GM23338 (cell line): ENCODE results near the gene NXPH4. TPM values are rescaled to one million over a fixed set of nuclear protein-coding genes. Genes with fewer than 3 reads are reported as not detected.

ENCODE experiments used
- ATAC-seq: fragments of 200-7000 bp; cut with Tn5 transposase; 3 replicates; pipeline ENCODE4 v1.9.1; 2020
- DNase-seq: peaks from one replicate; pipeline ENCODE4 v3.0.0-alpha.2; 2015; ENCODE audit warnings: low spot score
- H2AFZ ChIP-seq: fragments of 200-600 bp; sonication (generic); 2 replicates; pipeline ENCODE4 v1.8.0; 2016; ENCODE audit warnings: antibody characterized with exemption, mild to moderate bottlenecking, moderate library complexity
- H3F3A ChIP-seq: fragments of 200-600 bp; sonication (generic); replicated peaks from 2 replicates; pipeline ENCODE4 v1.8.0; 2017; ENCODE audit warnings: antibody characterized with exemption, mixed run types, low read depth
- H3K27ac ChIP-seq: fragments of 200-600 bp; sonication (generic); 2 replicates; pipeline ENCODE4 v1.6.1; 2016; ENCODE audit warnings: low read depth
- H3K27me3 ChIP-seq: fragments of 200-600 bp; sonication (generic); 2 replicates; pipeline ENCODE4 v1.8.0; 2016; ENCODE audit warnings: mild to moderate bottlenecking, mixed run types, moderate library complexity; ENCODE audit not compliant: insufficient read depth
- H3K36me3 ChIP-seq: fragments of 200-600 bp; sonication (generic); 2 replicates; pipeline ENCODE4 v1.8.0; 2016; ENCODE audit warnings: mild to moderate bottlenecking; ENCODE audit not compliant: insufficient read depth
- H3K4me1 ChIP-seq: fragments of 200-600 bp; sonication (generic); 2 replicates; pipeline ENCODE4 v1.8.0; 2016; ENCODE audit warnings: mild to moderate bottlenecking, moderate library complexity; ENCODE audit not compliant: insufficient read depth
- H3K4me2 ChIP-seq: fragments of 200-600 bp; sonication (generic); 2 replicates; pipeline ENCODE4 v1.7.1; 2017; ENCODE audit warnings: mixed run types
- H3K4me3 ChIP-seq: fragments of 200-600 bp; sonication (generic); 2 replicates; pipeline ENCODE4 v1.6.1; 2016; ENCODE audit warnings: mixed run types
- H3K79me2 ChIP-seq: fragments of 200-600 bp; sonication (generic); replicated peaks from 2 replicates; pipeline ENCODE4 v1.8.0; 2017; ENCODE audit warnings: mild to moderate bottlenecking; ENCODE audit not compliant: insufficient read depth
- H3K9me2 ChIP-seq: fragments of 200-600 bp; sonication (generic); 2 replicates; pipeline ENCODE4 v1.8.0; 2017; ENCODE audit not compliant: insufficient read depth
- H4K20me1 ChIP-seq: fragments of 200-600 bp; sonication (generic); replicated peaks from 2 replicates; pipeline ENCODE4 v1.8.0; 2017; ENCODE audit warnings: mild to moderate bottlenecking; ENCODE audit not compliant: insufficient read depth
- H3K27ac Mint-ChIP-seq: 2 replicates; pipeline ENCODE4 v1.8.0; 2020; ENCODE audit warnings: inconsistent platforms, mild to moderate bottlenecking, moderate library complexity, mixed read lengths
- H3K27me3 Mint-ChIP-seq: 3 replicates; pipeline ENCODE4 v1.8.0; 2022; ENCODE audit warnings: low read depth, mild to moderate bottlenecking, moderate library complexity, mixed read lengths, inconsistent platforms; ENCODE audit not compliant: insufficient read depth, poor library complexity
- H3K36me3 Mint-ChIP-seq: 3 replicates; pipeline ENCODE4 v1.8.0; 2021; ENCODE audit warnings: low read depth, mild to moderate bottlenecking, inconsistent platforms, moderate library complexity, mixed read lengths
- H3K4me1 Mint-ChIP-seq: 3 replicates; pipeline ENCODE4 v1.8.0; 2020; ENCODE audit warnings: mild to moderate bottlenecking, inconsistent platforms, mixed read lengths
- H3K4me3 Mint-ChIP-seq: 3 replicates; pipeline ENCODE4 v1.8.0; 2021; ENCODE audit warnings: moderate library complexity, mild to moderate bottlenecking, inconsistent platforms, mixed read lengths
- H3K9me3 Mint-ChIP-seq: 3 replicates; pipeline ENCODE4 v1.8.0; 2020; ENCODE audit warnings: moderate library complexity, mild to moderate bottlenecking, inconsistent platforms, mixed read lengths
- CREB1 ChIP-seq: fragments of 250-450 bp; sonication (Bioruptor Pico); IDR thresholded peaks from 2 replicates; pipeline ENCODE4 v1.5.0; 2020; ENCODE audit warnings: low read depth, mild to moderate bottlenecking, moderate library complexity
- ETS1 ChIP-seq: IDR thresholded peaks from 2 replicates; pipeline ENCODE4 v1.6.1; 2016; ENCODE audit warnings: antibody characterized with exemption
- EZH2phosphoT487 ChIP-seq: fragments of 200-600 bp; sonication (generic); IDR thresholded peaks from one replicate; pipeline ENCODE4 v1.8.1; 2018; ENCODE audit warnings: antibody characterized with exemption; ENCODE audit not compliant: unreplicated experiment
- JUNB ChIP-seq: IDR thresholded peaks from one replicate; pipeline ENCODE4 v1.6.1; 2016; ENCODE audit warnings: antibody characterized with exemption; ENCODE audit not compliant: unreplicated experiment
- NANOG ChIP-seq: IDR thresholded peaks from 2 replicates; pipeline ENCODE4 v1.6.1; 2016; ENCODE audit warnings: antibody characterized with exemption, borderline replicate concordance
- POLR2AphosphoS5 ChIP-seq: IDR thresholded peaks from 2 replicates; pipeline ENCODE4 v1.6.1; 2016; ENCODE audit warnings: antibody characterized with exemption, low read depth
- REST ChIP-seq: IDR thresholded peaks from one replicate; pipeline ENCODE4 v1.6.1; 2018; ENCODE audit warnings: antibody characterized with exemption; ENCODE audit not compliant: unreplicated experiment
- ZNF114 ChIP-seq: fragments of 250-450 bp; sonication (Bioruptor Pico); IDR thresholded peaks from 2 replicates; pipeline ENCODE4 v1.5.0; 2020; ENCODE audit warnings: mild to moderate bottlenecking, moderate library complexity
- ZNF331 ChIP-seq: fragments of 250-450 bp; sonication (Bioruptor Pico); IDR thresholded peaks from 2 replicates; pipeline ENCODE4 v1.5.0; 2020; ENCODE audit warnings: low read depth, mild to moderate bottlenecking, moderate library complexity
- ZNF462 ChIP-seq: fragments of 250-450 bp; sonication (Bioruptor Pico); IDR thresholded peaks from 2 replicates; pipeline ENCODE4 v1.5.0; 2020; ENCODE audit warnings: mild to moderate bottlenecking, moderate library complexity
- polyA plus RNA-seq: library from polyadenylated mRNA; unstranded; fragments of >200 nt; fragmentation: Nextera tagmentation; extraction: Ambion mirVana; gene quantifications from 2 replicates; pipeline ENCODE4 v1.2.1, GENCODE V29; 2016
- total RNA-seq: library from RNA; depleted of rRNA; stranded (reverse); fragments of >200 nt; shearing (Covaris generic); gene quantifications from 2 replicates; pipeline ENCODE4 v1.2.3, GENCODE V29; 2014

The NXPH4 gene
- total and polyA plus RNA-seq, 2 experiments from 2014 or later, result 0.89 to 1.5 TPM

GRCh38 chr12:57204454-57204853 is 12.1 kb upstream of the NXPH4 start (continued):
- TF ChIP-seq ZNF462 (CRISPR knock-in tag) (no peak), EZH2phosphoT487 (no peak), ZNF331 (CRISPR knock-in tag) (no peak)

GRCh38 chr12:57205186-57205585 is 11.4 kb upstream of the NXPH4 start:
- no peak overlapping the region for H3K27ac ChIP-seq
- peak; percentile 14; the same call in 1 of the 2 replicates for TF ChIP-seq POLR2AphosphoS5
- no peak for TF ChIP-seq ZNF331 (CRISPR knock-in tag)
- H3K36me3 Mint-ChIP-seq, result peaks cover 86% of the 10 kb centered on the region
- no peaks in the 10 kb centered on the region for H3F3A ChIP-seq
- no peaks in the 10 kb centered on the region; the same call in 1 of the 2 replicates for H4K20me1 ChIP-seq
- H3K9me2 ChIP-seq, result no peaks in the 10 kb centered on the region
- H3K27me3 Mint-ChIP-seq, result peaks cover 18% of the 10 kb centered on the region
- H3K4me1 Mint-ChIP-seq, result no peaks in the 10 kb centered on the region
- H3K4me3 ChIP-seq, result no peak overlapping the region
- no peak overlapping the region for H3K4me3 Mint-ChIP-seq
- H3K27ac Mint-ChIP-seq, result no peak overlapping the region
- DNase-seq, result no peak
- H3K79me2 ChIP-seq, result no peaks in the 10 kb centered on the region
- no peak overlapping the region for H3K4me2 ChIP-seq
- H3K36me3 ChIP-seq, result peaks cover 19% of the 10 kb centered on the region
- no peaks in the 10 kb centered on the region for H3K4me1 ChIP-seq
- no peak for ATAC-seq
- H3K27me3 ChIP-seq, result no peaks in the 10 kb centered on the region
- H3K9me3 Mint-ChIP-seq, result no peaks in the 10 kb centered on the region; the same call in 2 of the 3 replicates
- H2AFZ ChIP-seq, result no peak overlapping the region

- H3K4me1 Mint-ChIP-seq, result no peaks in the 10 kb centered on the region
- peaks cover 19% of the 10 kb centered on the region for H3K36me3 ChIP-seq
- TF ChIP-seq NANOG, result no peak
- TF ChIP-seq ETS1, result no peak
- TF ChIP-seq EZH2phosphoT487, result no peak
- TF ChIP-seq ZNF331 (CRISPR knock-in tag), result no peak
- TF ChIP-seq ZNF114, result no peak
- no peak for TF ChIP-seq REST
- no peak for TF ChIP-seq JUNB
- TF ChIP-seq CREB1 (CRISPR knock-in tag), result no peak
These were observed 10.7 kb upstream of the NXPH4 start for GRCh38 chr12:57205931-57206330.

More at GRCh38 chr12:57205931-57206330, 10.7 kb upstream of the NXPH4 start:
- Mint-ChIP-seq H3K4me3 (no peak overlapping the region), H3K9me3 (no peaks in the 10 kb centered on the region; the same call in 2 of the 3 replicates), H3K27me3 (peaks cover 18% of the 10 kb centered on the region), H3K36me3 (peaks cover 88% of the 10 kb centered on the region), H3K27ac (no peak overlapping the region)
- Histone ChIP-seq H3K4me2 (no peak overlapping the region), H3F3A (no peaks in the 10 kb centered on the region), H3K79me2 (no peaks in the 10 kb centered on the region), H3K27me3 (no peaks in the 10 kb centered on the region), H4K20me1 (no peaks in the 10 kb centered on the region; the same call in 1 of the 2 replicates), H3K9me2 (no peaks in the 10 kb centered on the region), H2AFZ (no peak overlapping the region), H3K4me3 (no peak overlapping the region), H3K27ac (no peak overlapping the region), H3K4me1 (no peaks in the 10 kb centered on the region)
- DNase-seq (no peak), ATAC-seq (no peak)
